ENCODE measurements around the gene CDK19.

- no peak for TF ChIP-seq CTCF (IDR thresholded peaks at IDR 0.05)
- TF ChIP-seq ZFX (IDR thresholded peaks at IDR 0.05; ENCODE audit: borderline replicate concordance): no peak
These were observed 14.5 kb downstream of the CDK19 start for GRCh38 chr6:110800839-110801196.

Data from 22Rv1 (cell line).